ENCODE results near the gene MLYCD. TPM values are rescaled to one million over a fixed set of nuclear protein-coding genes. Genes with fewer than 3 reads are reported as not detected.
"Not testable (repeated sequence)": the region's sequence is repeated elsewhere in the genome, so short reads cannot be mapped to it uniquely, and the experiment has no call there.

MLYCD gene
- total RNA-seq, 1 donor from 2014 or later: 10.8 TPM

- H3K27ac Mint-ChIP-seq: no peak overlapping the region
- CTCF ChIA-PET: interaction anchor here (1.0 kb wide), 1 partner anchor 112 kb away, joined by 3 read pairs; no protein-coding TSS in a partner anchor
Observed at GRCh38 chr16:83937922-83938885, 39.3 kb downstream of the MLYCD start.

GRCh38 chr16:83939266-83939855 is 40.4 kb downstream of the MLYCD start:
- CTCF ChIA-PET: interaction anchor here (1.0 kb wide), 1 partner anchor 113 kb away, joined by 3 read pairs; no protein-coding TSS in a partner anchor
- peaks cover 4% of the 10 kb centered on the region for H3K4me1 Mint-ChIP-seq
- H3K27me3 Mint-ChIP-seq: no peaks in the 10 kb centered on the region
- POLR2A ChIA-PET: no interaction called here
- no peak overlapping the region for H3K27ac Mint-ChIP-seq
- H3K4me3 Mint-ChIP-seq: no peak overlapping the region
- no peaks in the 10 kb centered on the region for H3K9me3 Mint-ChIP-seq
- ATAC-seq (ENCODE audit: low read depth): no peak
- H3K36me3 Mint-ChIP-seq (ENCODE audit: low read depth): no peaks in the 10 kb centered on the region
- intact Hi-C loops (cut with micrococcal nuclease): no loop called here
- TF ChIP-seq CTCF (IDR thresholded peaks at IDR 0.05): no peak
- DNase-seq: no peak

More at GRCh38 chr16:83937922-83938885, 39.3 kb downstream of the MLYCD start:
- no peak overlapping the region for H3K4me3 Mint-ChIP-seq
- H3K4me1 Mint-ChIP-seq: peaks cover 4% of the 10 kb centered on the region
- POLR2A ChIA-PET: no interaction called here
- H3K36me3 Mint-ChIP-seq (ENCODE audit: low read depth): no peaks in the 10 kb centered on the region
- no peak for ATAC-seq (ENCODE audit: low read depth)
- no peak for DNase-seq
- no peaks in the 10 kb centered on the region for H3K9me3 Mint-ChIP-seq
- TF ChIP-seq CTCF (IDR thresholded peaks at IDR 0.05): no peak
- no peaks in the 10 kb centered on the region for H3K27me3 Mint-ChIP-seq
- intact Hi-C loops (cut with micrococcal nuclease): no loop called here

- no peak overlapping the region for H3K27ac Mint-ChIP-seq
- intact Hi-C loops (cut with micrococcal nuclease): no loop called here
- TF ChIP-seq CTCF (IDR thresholded peaks at IDR 0.05): no peak
- ChIA-PET CTCF (no interaction called here), POLR2A (no interaction called here)
- H3K36me3 Mint-ChIP-seq (ENCODE audit: low read depth): no peaks in the 10 kb centered on the region
- H3K4me1 Mint-ChIP-seq: peaks cover 4% of the 10 kb centered on the region
- no peak overlapping the region for H3K4me3 Mint-ChIP-seq
- no peaks in the 10 kb centered on the region for H3K9me3 Mint-ChIP-seq
- no peak for ATAC-seq (ENCODE audit: low read depth)
- DNase-seq: no peak
- no peaks in the 10 kb centered on the region for H3K27me3 Mint-ChIP-seq
Observed at GRCh38 chr16:83940119-83940518, 41.2 kb downstream of the MLYCD start.

- intact Hi-C loops (cut with micrococcal nuclease): no loop called here
- CTCF ChIA-PET: no interaction called here
- H3K27me3 Mint-ChIP-seq: no peaks in the 10 kb centered on the region
- no peak for ATAC-seq (ENCODE audit: low read depth)
- TF ChIP-seq CTCF (IDR thresholded peaks at IDR 0.05): no peak
- no peak for DNase-seq
- no peaks in the 10 kb centered on the region for H3K36me3 Mint-ChIP-seq (ENCODE audit: low read depth)
- no peak overlapping the region for H3K27ac Mint-ChIP-seq
- POLR2A ChIA-PET: no interaction called here
- H3K9me3 Mint-ChIP-seq: no peaks in the 10 kb centered on the region
- peaks cover 4% of the 10 kb centered on the region for H3K4me1 Mint-ChIP-seq
- H3K4me3 Mint-ChIP-seq: no peak overlapping the region
Observed at GRCh38 chr16:83940630-83941378, 41.9 kb downstream of the MLYCD start.

- H3K27me3 Mint-ChIP-seq; H3K27ac Mint-ChIP-seq; intact Hi-C loops (cut with micrococcal nuclease); DNase-seq; H3K4me3 Mint-ChIP-seq; H3K36me3 Mint-ChIP-seq (ENCODE audit: low read depth); ATAC-seq (ENCODE audit: low read depth); H3K4me1 Mint-ChIP-seq; CTCF ChIA-PET; POLR2A ChIA-PET; H3K9me3 Mint-ChIP-seq: not testable (repeated sequence)
Observed at GRCh38 chr16:83941546-83941945, 42.6 kb downstream of the MLYCD start.

All from activated B cell treated with CpG ODN at 0.5 μM for 24 hours (primary cell).